ENCODE measurements around the gene DNAJC5G. TPM values are rescaled to one million over a fixed set of nuclear protein-coding genes. Genes with fewer than 3 reads are reported as not detected.

The DNAJC5G gene
- total and polyA plus RNA-seq, 7 donors = 0.71 to 1.7 TPM; not detected in 5

GRCh38 chr2:27305516-27305915, 30.3 kb downstream of the DNAJC5G start:
- Histone ChIP-seq H3K4me3 (no peak overlapping the region), H3K36me3 (peaks cover 0 to 9% (median 4%) of the 10 kb centered on the region in 4 donors), H3K4me1 (peaks cover 0 to 28% (median 23%) of the 10 kb centered on the region in 4 donors), H3K9me3 (no peaks in the 10 kb centered on the region), H3K27ac (no peak overlapping the region), H3K27me3 (peaks cover 28 to 55% (median 46%) of the 10 kb centered on the region in 3 donors)
- DNase-seq = no peak
- no peak for TF ChIP-seq EP300 (IDR thresholded peaks at IDR 0.05)
- no peak for TF ChIP-seq POLR2AphosphoS5 (IDR thresholded peaks at IDR 0.05)
- TF ChIP-seq POLR2A (IDR thresholded peaks at IDR 0.05) = no peak
- no peak for TF ChIP-seq CTCF (IDR thresholded peaks at IDR 0.05)
- 91 to 93% methylated on average over 16 of the region's 16 CpGs for WGBS, 2 donors
- intact Hi-C loops (cut with DNase I) = no loop called here

- H3K36me3 ChIP-seq = peaks cover 0 to 9% (median 4%) of the 10 kb centered on the region in 4 donors
- no peak overlapping the region for H3K27ac ChIP-seq
- intact Hi-C loops (cut with DNase I) = no loop called here
- H3K4me3 ChIP-seq = no peak overlapping the region
- H3K27me3 ChIP-seq = peaks cover 28 to 55% (median 46%) of the 10 kb centered on the region in 3 donors
- TF ChIP-seq POLR2A (IDR thresholded peaks at IDR 0.05) (no peak), EP300 (IDR thresholded peaks at IDR 0.05) (no peak), POLR2AphosphoS5 (IDR thresholded peaks at IDR 0.05) (no peak), CTCF (IDR thresholded peaks at IDR 0.05) (no peak)
- WGBS, 2 donors = 19 to 33% methylated on average over 26 of the region's 26 CpGs
- H3K4me1 ChIP-seq = peaks cover 0 to 28% (median 23%) of the 10 kb centered on the region in 4 donors
- DNase-seq = no peak
- no peaks in the 10 kb centered on the region for H3K9me3 ChIP-seq
Observed at GRCh38 chr2:27306136-27306535, 30.9 kb downstream of the DNAJC5G start.

GRCh38 chr2:27306573-27307286, 31.5 kb downstream of the DNAJC5G start:
- Histone ChIP-seq H3K36me3 (peaks cover 2 to 13% (median 7%) of the 10 kb centered on the region in 4 donors), H3K9me3 (no peaks in the 10 kb centered on the region), H3K27me3 (peaks cover 28 to 55% (median 46%) of the 10 kb centered on the region in 3 donors), H3K4me3 (no peak overlapping the region), H3K4me1 (peaks cover 0 to 28% (median 23%) of the 10 kb centered on the region in 4 donors), H3K27ac (no peak overlapping the region)
- no peak for DNase-seq
- TF ChIP-seq POLR2A (IDR thresholded peaks at IDR 0.05) (no peak), POLR2AphosphoS5 (IDR thresholded peaks at IDR 0.05) (no peak), CTCF (IDR thresholded peaks at IDR 0.05) (no peak), EP300 (IDR thresholded peaks at IDR 0.05) (no peak)
- intact Hi-C loops (cut with DNase I) = no loop called here
- 4% methylated on average over 51 of the region's 51 CpGs for WGBS, 2 donors

GRCh38 chr2:27307287-27307544, 32.0 kb downstream of the DNAJC5G start:
- no peak for DNase-seq
- no peaks in the 10 kb centered on the region for H3K9me3 ChIP-seq
- TF ChIP-seq CTCF (IDR thresholded peaks at IDR 0.05) = no peak
- no peak for TF ChIP-seq POLR2AphosphoS5 (IDR thresholded peaks at IDR 0.05)
- no peak for TF ChIP-seq EP300 (IDR thresholded peaks at IDR 0.05)
- TF ChIP-seq POLR2A (IDR thresholded peaks at IDR 0.05) = no peak
- intact Hi-C loops (cut with DNase I) = no loop called here
- WGBS, 2 donors = 11 to 14% methylated on average over 14 of the region's 14 CpGs
- no peak overlapping the region for H3K4me3 ChIP-seq
- H3K4me1 ChIP-seq = peaks cover 0 to 28% (median 23%) of the 10 kb centered on the region in 4 donors
- peaks cover 4 to 17% (median 12%) of the 10 kb centered on the region in 4 donors for H3K36me3 ChIP-seq
- H3K27ac ChIP-seq = no peak overlapping the region
- peaks cover 28 to 55% (median 46%) of the 10 kb centered on the region in 3 donors for H3K27me3 ChIP-seq
